Eye (tissue), 1 donor: ENCODE results near the gene ZNF443.
A peak's percentile ranks its signal among the peaks of the same experiment; 100 is the strongest.
"Not testable (repeated sequence)": the region's sequence is repeated elsewhere in the genome, so short reads cannot be mapped to it uniquely, and the experiment has no call there.

Experiments used
- DNase-seq: peaks from one replicate; pipeline ENCODE4 v3.0.0-alpha.2; 2015

Gene ZNF443

DNA sequence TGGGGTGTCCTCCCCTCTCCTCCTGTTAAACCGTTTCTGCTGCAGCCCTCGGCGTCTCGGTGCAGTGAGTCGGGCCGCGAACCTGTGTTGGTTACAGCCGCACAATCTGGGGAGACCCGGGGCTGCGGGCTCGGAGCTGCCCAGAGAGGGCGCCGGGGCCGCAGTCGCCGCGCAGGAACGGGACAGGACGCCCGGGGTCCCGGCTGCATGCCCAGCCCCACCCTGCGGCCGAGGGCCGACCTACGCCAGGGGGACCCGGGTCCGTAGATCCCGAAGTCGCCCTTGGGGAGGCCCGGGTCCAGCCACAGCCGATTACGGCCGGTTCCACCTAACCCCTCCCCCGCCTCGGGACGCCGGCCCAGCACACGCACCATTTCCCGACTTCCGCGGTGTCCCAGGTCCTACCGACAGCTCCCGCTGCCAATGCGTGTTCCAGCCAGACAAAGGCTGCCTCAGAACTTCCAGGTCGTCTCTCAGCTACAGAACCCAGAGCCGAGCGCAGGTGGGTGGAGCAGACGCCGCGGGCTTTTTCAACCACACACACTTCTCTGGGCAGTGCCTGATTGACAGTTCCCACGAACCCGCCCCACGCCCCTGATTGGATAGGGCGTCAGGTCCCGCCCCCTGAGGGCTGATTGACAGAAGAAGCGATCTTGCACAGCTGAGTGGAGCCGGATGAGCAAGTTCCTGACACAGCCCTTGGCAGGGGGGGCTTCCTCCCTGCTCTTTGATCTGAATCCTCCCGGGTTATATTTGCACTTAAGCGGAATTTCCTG, at the start of gene ZNF443:
TSS of gene ZNF443 (minus strand) at position 481 of the 776 bp plus-strand sequence. CDS start at position 374, 107 bp downstream.
- DNase-seq: peak; percentile 100

DNA sequence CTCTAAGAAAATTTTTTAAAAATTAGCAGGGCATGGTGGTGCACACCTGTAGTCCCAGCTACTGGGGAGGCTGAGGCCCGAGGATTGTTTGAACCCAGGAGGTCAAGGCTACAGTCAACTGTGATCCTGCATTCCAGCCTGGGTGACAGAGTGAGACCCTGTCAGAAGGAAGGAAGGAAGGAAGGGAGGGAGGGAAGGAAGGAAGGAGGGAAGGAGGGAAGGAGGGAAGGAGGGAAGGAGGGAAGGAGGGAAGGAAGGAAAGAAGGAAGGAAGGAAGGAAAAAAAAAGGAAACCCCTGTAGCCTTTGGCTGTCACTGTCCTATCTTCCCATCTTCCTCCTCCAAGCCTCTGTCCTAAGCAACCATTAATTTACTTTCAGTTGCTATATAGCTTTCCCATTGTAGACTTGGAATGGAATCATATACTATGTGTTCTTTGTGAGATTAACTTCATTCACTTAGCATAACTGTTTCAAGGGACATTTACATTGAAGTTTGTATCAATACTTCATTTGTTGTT, 45.5 kb upstream of the ZNF443 start:
- DNase-seq: not testable (repeated sequence)

DNA sequence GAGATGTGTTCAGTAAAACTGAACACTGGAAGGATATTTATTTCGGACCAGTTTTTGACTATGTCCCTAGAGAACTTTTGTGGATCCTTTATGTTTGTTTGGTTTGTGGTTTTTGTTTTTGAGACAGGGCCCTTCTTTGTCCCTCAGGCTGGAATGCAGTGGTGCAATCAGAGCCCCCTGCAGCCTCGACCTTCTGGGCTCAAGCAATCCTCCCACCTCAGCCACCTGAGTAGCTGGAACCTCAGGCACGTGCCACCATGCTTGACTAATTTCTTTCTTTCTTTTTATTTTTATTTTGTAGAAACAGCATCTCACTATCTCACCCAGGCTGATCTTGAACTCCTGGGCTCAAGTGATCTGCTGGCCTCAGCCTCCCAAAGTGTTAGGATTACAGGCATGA, 44.8 kb upstream of the ZNF443 start:
- DNase-seq: no peak

DNA sequence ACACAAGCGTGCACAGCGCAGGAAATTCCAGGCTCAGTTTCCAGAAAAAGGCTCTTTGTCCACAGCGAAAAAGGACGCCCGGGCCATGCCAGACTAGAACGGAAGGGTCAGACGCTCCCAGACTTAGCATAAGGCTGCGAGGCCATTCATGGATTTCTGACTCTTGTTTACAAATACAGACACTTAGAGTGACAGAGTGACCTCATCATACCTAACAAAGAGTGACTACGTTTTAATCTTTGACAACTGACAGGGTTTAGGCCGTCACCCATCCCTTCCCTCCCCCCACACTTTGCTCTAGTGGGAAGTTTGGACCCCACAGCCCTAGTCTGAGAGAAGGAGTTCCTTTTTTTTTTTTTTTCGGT, 44.2 kb upstream of the ZNF443 start:
- DNase-seq: no peak

DNA sequence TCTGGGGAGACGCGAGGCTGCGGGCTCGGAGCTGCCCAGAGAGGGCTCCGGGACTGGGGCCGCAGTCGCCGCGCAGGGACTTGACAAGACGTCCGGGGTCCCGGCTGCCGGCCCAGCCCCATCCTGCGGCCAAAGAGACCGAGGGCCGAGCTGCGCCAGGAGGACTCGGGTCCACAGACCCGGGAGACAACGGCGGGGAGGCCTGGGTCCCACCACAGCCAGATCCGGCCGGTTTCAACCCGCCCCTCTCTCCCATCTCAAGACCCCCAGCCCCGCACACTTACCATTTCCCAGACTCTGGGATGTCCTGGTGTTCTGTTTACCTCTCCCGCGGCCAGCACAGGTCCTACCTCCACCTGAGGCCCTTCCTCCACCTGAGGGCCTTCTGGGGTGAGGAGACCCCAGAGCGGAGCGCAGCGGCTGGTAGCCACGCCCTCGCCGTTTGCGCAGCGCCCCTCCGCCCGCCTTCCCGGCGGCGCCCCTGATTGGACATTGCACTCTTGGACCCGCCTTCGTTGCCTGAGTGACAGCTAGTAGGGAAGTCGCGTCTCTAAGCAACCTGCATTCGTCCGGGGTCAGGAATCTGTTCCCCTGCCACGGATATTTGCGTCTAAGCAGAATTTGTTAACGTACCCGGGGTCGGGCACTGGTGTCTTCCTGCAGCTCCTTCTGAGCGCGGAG, 43.7 kb upstream of the ZNF443 start, which contains the start of gene ZNF709:
TSS of gene ZNF709 (minus strand) at position 446 of the 681 bp plus-strand sequence. CDS start at position 287, 159 bp downstream.
- DNase-seq: peak; percentile 99

DNA sequence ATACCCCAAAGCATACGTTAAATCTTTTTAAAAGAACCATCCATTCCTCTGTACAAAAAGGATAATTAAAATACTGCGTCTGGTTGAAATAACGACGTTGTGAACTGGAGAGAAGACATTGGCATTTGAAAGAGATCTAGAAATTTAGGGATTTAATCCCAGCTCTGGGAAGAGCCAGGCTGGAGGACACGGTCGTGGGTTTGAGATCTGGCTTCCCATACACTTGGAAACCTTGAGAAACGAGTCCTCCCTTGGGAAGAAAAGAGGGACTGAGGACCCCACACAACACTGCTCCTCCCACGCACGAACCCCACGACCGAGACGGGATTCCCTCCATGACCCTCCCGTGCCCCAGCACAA, 43.2 kb upstream of the ZNF443 start:
- no peak for DNase-seq

DNA sequence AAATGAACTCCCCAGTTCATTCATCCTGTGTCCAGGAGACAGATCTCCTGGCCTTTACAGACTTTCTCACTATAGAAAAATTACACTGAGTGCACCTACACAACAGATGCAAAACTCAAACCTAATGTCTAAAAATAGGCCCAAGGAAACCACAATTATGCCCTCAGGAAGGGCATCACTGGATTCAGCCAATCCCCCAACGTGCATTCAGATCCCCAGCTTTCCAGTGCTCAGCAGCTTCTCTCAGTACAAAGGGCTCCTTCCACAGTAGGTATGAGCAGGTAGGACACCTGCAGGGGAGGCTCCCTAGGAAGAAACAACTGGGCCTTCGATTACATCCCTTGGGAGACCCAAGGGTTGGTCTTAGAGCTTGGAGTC, 41.7 kb upstream of the ZNF443 start:
- no peak for DNase-seq

DNA sequence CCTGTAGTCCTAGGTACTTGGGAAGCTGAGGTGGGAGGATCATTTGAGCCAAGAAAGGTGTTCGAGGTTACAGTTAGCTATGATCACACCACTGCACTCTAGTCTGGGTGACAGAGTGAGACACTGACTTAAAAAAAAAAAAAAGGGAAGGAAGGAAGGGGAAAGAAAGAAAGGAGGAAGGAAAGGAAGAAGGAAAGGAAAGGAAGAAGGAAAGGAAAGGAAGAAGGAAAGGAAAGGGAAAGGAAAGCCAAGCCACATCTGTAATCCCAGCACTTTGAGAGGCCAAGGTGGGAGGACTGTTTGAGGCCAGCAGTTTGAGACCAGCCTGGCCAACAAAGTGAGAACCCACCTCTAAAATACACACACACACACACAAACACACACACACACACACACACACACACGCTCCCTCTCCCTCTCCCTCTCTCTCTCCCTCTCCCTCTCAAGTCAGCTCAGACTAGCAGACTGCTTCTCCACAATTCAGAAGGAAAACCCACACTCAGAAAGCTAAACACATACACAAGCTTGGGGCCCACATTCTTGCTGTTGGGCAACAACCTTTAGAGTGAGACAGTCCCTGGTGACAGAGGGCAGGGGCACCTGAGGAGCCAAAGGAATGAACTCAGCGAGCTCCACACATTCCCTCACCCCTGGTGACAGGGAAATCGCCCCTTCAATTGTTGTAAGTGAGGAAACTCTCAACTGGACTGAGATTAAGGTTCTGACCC, 41.1 kb upstream of the ZNF443 start:
- no peak for DNase-seq

DNA sequence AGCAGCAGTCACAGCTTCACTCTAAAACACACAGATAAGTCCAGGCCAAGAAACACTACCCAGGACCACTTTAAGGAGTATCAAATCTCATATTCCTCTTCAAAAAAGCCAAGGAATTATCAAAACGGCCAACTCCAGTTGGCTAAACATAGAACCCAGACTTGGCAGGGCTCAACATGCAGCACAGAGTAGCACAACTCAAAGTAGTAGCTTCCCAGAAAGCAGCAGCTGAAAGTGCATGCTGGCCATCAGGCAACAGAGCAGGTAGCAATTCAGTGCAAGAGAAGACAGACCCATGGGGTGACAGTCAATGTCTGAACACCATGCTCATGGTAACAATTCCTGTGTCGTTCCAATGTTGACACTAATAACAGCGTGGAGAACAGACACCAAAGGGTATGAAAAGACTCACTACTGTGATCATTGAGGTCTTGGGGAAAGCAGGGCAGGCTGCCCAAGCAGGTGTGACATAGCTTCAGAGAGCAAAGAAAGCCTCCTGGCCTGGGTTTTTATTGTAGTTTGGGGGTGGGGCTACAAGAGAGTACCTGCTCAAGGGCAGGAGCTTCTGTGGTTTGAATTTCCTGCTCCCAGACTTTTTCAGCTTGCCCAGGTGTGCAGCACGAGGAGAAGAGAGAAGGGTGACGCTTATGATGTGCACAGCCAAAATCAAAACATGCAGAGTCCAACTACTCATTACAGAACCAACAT, 37.6 kb upstream of the ZNF443 start:
- DNase-seq: no peak

DNA sequence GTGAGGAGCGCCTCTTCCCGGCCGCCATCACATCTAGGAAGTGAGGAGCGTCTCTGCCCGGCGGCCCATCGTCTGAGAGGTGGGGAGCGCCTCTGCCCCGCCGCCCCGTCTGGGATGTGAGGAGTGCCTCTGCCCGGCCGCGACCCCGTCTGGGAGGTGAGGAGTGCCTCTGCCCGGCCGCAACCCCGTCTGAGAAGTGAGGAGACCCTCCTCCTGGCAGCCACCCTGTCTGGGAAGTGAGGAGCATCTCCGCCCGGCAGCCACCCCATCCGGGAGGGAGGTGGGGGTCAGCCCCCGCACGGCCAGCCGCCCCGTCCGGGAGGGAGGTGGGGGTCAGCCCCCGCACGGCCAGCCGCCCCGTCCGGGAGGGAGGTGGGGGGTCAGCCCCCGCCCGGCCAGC, 26.8 kb upstream of the ZNF443 start:
- DNase-seq: not testable (repeated sequence)

DNA sequence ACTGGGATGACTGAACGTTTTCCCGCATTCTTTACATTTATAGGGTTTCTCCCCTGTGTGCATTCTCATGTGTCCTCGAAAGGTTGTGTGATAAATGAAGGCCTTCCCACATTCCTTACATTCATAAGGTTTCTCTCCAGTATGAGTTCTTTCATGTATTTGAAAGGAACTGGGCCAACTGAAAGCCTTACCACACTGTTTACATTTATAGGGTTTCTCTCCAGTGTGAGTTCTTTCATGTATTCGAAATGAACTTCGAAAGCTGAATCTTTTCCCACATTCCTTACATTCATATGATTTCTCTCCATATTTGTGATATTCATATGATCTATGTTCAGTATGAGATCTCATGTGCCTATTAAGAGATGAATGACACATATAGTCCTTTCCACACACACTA, 24.4 kb upstream of the ZNF443 start:
- no peak for DNase-seq

DNA sequence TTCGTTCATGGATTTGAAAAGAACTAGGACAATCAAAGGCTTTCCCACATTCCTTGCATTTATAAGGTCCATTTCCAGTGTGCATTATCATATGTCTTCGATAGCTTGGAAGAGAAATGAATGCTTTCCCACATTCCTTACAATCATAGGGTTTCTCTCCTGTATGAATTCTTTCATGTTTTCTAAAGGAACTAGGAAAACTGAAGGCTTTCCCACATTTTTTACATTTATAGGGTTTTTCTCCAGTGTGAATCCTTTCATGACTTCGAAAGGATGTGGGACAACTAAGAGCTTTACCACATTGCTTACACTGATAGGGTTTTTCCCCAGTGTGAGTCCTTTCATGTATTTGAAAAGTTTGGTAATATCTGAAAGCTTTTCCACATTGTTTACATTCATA, 23.9 kb upstream of the ZNF443 start:
- no peak for DNase-seq

DNA sequence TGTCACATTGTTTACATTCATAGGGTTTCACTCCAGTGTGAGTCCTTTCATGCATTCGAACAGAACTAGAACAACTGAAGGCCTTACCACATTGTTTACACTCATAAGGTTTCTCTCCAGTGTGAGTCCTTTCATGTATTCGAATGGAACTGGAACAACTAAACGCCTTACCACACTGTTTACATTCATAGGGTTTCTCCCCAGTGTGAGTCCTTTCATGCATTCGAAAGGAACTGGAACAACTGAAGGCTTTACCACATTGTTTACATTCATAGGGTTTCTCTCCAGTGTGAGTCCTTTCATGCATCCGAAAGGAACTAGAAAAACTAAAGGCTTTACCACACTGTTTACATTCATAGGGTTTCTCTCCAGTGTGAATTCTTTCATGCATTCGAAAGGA, 23.3 kb upstream of the ZNF443 start:
- not testable (repeated sequence) for DNase-seq

DNA sequence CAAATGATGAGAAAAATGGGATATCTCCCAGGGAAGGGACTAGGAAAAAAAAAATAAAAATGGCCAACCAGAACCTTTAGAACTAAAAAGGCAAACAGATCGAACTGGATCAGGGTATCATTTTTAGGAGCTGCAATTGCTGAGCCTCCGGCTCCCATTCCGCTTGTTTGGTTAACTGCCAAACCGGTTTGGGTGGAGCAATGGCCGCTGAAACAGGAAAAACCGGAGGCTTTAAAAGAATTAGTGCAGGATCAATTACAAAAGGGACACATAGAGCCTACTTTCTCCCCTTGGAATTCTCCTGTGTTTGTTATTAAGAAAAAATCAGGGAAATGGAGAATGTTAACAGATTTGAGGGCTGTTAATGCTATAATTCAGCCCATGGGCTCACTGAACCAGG, 12.7 kb upstream of the ZNF443 start:
- DNase-seq: peak; percentile 28

DNA sequence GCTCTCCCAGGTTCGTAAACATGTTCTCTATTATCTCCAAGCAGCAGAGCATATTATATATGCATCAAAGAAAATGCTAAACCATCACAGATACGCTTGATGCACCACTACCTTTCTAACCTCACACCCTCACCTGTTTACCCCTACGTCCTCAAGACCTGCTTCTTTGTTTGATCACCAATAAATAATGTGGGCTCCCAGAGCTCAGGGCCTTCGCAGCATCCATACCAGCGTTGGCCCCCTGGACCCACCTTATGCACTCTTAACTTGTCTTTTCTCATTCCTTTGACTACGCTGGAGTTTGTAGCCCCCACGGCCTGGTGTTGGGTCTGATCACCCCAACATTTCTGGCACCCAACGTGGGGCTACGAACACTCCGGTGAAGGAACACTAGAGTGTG, 10.0 kb upstream of the ZNF443 start:
- DNase-seq: no peak

DNA sequence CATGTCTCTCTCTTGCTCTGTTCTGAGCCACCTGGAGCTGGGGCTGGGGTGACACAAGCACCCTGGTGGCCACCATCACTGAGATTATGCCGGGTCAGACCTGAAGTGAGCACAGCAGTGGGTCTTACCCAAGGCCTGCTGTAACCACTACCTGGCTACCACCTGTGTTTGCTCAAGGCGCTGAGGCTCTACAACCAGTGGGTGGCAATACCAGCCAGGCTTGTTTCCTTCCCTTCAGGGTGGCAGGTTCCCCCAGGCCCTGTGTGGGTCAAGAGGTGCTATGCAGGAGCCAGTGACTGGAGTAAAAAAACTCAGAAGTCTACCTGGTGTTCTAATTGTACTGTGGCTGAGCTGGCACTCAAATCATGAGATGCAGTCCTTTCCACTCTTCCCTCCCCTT, 8.0 kb upstream of the ZNF443 start:
- no peak for DNase-seq

DNA sequence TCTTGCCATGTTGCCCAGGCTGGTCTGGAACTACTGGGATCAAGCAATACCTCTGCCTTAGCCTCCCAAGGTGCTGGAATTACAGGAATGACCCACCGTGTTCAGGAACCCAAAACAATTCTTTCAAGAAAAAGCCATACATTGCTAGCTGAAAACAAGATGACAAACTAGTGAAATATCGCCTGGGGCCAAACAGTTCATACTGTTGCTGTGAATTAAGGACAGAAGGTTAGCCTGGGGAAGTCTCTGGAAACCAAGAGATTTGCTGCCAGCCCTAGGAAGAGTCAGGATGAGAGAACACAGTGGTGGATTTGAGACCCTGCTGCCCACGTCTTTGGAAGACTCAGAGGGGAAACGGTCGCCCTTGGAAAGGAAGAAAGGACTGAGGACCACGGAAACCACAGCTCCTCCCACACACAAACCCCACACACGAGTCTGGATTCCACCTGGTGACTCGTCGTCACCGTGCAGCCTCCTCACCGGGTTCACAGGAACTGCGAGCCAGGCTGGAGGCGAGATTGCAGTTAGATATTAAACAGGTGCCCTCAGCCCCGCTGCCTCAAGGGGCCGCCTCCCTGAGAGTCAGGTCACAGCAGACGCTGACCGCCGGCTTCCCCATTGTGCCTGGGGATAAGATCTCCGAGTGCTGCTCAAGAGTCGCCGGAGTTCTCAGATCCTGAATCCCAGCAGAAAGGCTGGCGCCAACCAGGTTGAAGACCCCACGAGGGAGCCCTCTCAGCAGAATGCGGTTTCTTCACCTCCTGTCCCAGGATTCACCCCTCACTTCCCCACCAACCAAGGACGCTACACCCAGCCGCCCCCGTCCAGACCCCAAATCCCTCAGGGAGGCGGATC, 908 bp downstream of the ZNF443 start:
- DNase-seq: peak; percentile 78

DNA sequence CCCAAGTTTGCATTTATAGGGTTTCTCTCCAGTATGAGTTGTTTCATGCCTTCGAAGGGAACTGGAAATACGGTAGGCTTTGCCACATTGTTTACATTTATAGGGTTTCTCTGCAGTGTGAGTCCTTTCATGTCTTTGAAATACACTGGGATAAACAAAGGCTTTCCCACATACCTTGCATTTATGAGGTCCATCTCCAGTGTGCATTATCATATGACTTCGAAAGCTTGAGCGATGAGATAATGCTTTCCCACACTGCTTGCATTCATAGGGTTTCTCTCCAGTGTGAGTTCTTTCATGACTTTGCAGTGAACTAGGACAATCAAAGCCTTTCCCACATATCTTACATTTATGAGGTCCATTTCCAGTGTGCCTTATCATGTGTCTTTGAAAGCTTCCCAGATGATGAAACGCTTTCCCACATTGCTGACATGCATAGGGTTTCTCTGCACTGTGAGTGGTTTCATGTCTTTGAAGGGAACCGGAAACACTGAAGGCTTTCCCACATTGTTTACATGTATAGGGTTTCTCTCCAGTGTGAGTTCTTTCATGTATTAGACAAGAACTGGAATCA, 10.0 kb downstream of the ZNF443 start:
- DNase-seq: not testable (repeated sequence)

DNA sequence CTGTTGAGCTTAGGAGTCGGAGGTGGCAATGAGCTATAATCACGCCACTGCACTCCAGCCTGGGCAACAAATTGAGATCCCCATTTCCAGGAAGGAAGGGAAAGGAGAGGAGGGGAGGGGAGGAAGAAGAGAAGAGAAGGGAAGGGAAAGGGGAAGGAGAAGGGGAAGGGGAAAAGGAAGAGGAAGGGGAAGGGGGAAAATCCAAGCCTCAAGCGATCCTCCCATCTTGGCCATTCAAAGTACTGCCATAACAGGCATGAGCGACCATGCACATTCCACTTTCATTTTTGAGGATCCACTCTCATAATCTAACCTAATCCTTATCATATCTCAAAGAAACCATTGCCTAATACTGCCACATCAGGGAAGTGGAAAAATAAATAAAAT, 14.9 kb downstream of the ZNF443 start:
- no peak for DNase-seq

DNA sequence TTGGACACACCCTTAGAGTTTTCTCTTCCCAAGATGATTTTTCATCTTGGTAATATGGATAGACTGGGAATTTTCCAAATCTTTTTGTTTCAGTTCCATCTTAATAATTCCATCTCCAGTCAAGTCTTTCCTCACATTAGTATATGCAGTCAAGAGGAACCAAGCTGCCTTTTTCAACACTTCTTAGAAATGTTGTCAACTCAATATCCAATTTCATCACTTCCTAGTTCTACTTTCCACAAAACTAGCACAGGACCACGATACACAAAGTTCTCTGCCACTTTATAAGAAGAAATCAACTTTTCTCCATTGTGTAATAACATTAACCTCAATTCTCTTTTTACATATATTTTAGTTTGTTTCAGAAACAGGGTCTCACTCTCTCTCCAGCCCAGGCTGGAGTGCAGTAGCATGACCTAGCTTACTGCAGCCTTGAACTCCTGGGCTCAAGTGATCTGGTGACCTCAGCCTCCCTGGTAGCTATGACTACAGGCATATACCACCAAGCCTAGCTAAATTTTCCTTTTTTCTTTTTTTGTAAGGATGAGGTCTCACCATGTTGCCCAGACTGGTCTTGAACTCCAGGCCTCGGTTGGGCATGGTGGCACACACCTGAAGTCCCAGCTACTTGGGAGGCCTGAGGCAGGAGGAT, 15.5 kb downstream of the ZNF443 start:
- no peak for DNase-seq

DNA sequence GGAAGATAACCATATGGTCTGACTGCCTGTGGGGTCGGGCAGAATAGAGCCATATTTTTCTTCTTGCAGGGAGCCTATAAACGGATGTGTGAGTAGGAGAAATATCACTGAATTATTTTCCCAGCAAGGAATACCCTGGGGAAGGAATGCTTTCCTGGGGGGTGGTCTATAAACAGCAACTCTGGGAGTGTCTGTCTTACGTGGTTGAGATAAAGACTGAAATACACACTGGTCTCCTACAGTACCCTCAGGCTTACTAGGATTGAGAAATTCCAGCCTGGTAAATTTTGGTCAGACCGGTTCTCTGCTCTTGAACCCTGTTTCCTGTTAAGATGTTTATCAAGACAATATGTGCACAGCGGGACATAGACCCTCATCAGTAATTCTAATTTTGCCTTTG, 23.5 kb downstream of the ZNF443 start:
- DNase-seq: not testable (repeated sequence)
